ENCODE results near the gene TNFRSF14. TPM values are rescaled to one million over a fixed set of nuclear protein-coding genes. Genes with fewer than 3 reads are reported as not detected.
A peak's percentile ranks its signal among the peaks of the same experiment; 100 is the strongest.

Gene TNFRSF14
- total RNA-seq, 4 donors from 2014 or later = 36.3 to 47.5 (median 46.7) TPM

- H3K4me1 ChIP-seq = peaks cover 6 to 23% of the 10 kb centered on the region in 2 donors
- no peak for TF ChIP-seq POLR2A (IDR thresholded peaks at IDR 0.05)
- TF ChIP-seq CTCF (IDR thresholded peaks at IDR 0.05) = no peak
- no peaks in the 10 kb centered on the region for H3K36me3 ChIP-seq
- intact Hi-C loops (cut with DNase I) = loop anchor here (10.0 kb wide), 1 partner anchor 336 kb away; no protein-coding TSS in a partner anchor
- no peaks in the 10 kb centered on the region for H3K9me3 ChIP-seq
- no peak overlapping the region for H3K4me3 ChIP-seq (replicated peaks in 1 of 3)
- no peak for DNase-seq
- peaks cover 4% of the 10 kb centered on the region for H3K27me3 ChIP-seq
- H3K27ac ChIP-seq = no peak overlapping the region
- WGBS, 2 donors = 26 to 43% methylated on average over 10 to 15 of the region's 39 CpGs
Observed at GRCh38 chr1:2540816-2541492, 15.2 kb upstream of the TNFRSF14 start.

GRCh38 chr1:2541619-2542245, 14.4 kb upstream of the TNFRSF14 start:
- 75 to 76% methylated on average over 17 to 18 of the region's 25 CpGs for WGBS, 2 donors
- Histone ChIP-seq H3K4me1 (peaks cover 11 to 30% of the 10 kb centered on the region in 2 donors), H3K9me3 (no peaks in the 10 kb centered on the region), H3K36me3 (no peaks in the 10 kb centered on the region), H3K27ac (no peak overlapping the region), H3K27me3 (peaks cover 4% of the 10 kb centered on the region), H3K4me3 (replicated peaks in 1 of 3) (no peak overlapping the region)
- peak; percentile 40 to 44 for DNase-seq
- TF ChIP-seq POLR2A (IDR thresholded peaks at IDR 0.05) (no peak), CTCF (IDR thresholded peaks at IDR 0.05) (no peak)
- intact Hi-C loops (cut with DNase I) = loop anchor here (10.0 kb wide), 1 partner anchor 337 kb away; no protein-coding TSS in a partner anchor

GRCh38 chr1:2542246-2542915, 13.8 kb upstream of the TNFRSF14 start:
- H3K9me3 ChIP-seq = no peaks in the 10 kb centered on the region
- 81 to 87% methylated on average over 5 to 11 of the region's 11 CpGs for WGBS, 2 donors
- intact Hi-C loops (cut with DNase I) = loop anchor here (10.0 kb wide), 1 partner anchor 338 kb away; no protein-coding TSS in a partner anchor
- H3K4me3 ChIP-seq (replicated peaks in 1 of 3) = no peak overlapping the region
- no peak overlapping the region for H3K27ac ChIP-seq
- H3K27me3 ChIP-seq = peaks cover 4% of the 10 kb centered on the region
- TF ChIP-seq POLR2A (IDR thresholded peaks at IDR 0.05) (no peak), CTCF (IDR thresholded peaks at IDR 0.05) (no peak)
- peaks cover 16 to 36% of the 10 kb centered on the region in 2 donors for H3K4me1 ChIP-seq
- no peaks in the 10 kb centered on the region for H3K36me3 ChIP-seq
- DNase-seq = no peak

GRCh38 chr1:2543543-2544092, 12.6 kb upstream of the TNFRSF14 start:
- no peak overlapping the region for H3K27ac ChIP-seq
- no peaks in the 10 kb centered on the region for H3K36me3 ChIP-seq
- intact Hi-C loops (cut with DNase I) = loop anchor here (10.0 kb wide), 1 partner anchor 339 kb away; no protein-coding TSS in a partner anchor
- no peak overlapping the region for H3K4me3 ChIP-seq (replicated peaks in 1 of 3)
- no peaks in the 10 kb centered on the region for H3K9me3 ChIP-seq
- WGBS, 2 donors = 70% methylated on average over 2 of the region's 26 CpGs; no CpG with 5 or more reads in 1 of the 2 donors
- peaks cover 4% of the 10 kb centered on the region for H3K27me3 ChIP-seq
- no peak for TF ChIP-seq POLR2A (IDR thresholded peaks at IDR 0.05)
- no peak for TF ChIP-seq CTCF (IDR thresholded peaks at IDR 0.05)
- DNase-seq = peak in 1 of 2 donors; percentile 20
- H3K4me1 ChIP-seq = peaks cover 22 to 47% of the 10 kb centered on the region in 2 donors
